ENCODE data around the gene ZNF688.

ZNF688 gene

DNA sequence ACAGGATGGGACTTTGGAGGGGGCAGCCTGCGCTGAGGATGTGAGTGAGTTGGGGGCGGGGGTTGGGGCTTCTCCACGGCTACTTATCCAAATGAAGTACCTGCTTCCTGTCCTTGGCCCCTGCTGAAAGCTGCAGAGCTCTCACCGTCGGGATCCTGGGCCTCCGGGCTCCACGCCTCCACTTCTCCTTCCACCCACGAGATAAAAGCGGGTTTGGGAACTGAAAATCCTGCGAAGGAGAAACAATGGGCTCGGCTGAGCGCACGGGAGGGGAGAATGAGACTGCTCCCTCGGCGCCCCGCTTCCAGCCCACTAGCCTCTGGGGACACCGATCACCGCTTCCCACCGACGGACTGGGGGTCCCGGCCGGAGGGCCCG lies 13.5 kb upstream of the ZNF688 start:
- no peak for DNase-seq

DNA sequence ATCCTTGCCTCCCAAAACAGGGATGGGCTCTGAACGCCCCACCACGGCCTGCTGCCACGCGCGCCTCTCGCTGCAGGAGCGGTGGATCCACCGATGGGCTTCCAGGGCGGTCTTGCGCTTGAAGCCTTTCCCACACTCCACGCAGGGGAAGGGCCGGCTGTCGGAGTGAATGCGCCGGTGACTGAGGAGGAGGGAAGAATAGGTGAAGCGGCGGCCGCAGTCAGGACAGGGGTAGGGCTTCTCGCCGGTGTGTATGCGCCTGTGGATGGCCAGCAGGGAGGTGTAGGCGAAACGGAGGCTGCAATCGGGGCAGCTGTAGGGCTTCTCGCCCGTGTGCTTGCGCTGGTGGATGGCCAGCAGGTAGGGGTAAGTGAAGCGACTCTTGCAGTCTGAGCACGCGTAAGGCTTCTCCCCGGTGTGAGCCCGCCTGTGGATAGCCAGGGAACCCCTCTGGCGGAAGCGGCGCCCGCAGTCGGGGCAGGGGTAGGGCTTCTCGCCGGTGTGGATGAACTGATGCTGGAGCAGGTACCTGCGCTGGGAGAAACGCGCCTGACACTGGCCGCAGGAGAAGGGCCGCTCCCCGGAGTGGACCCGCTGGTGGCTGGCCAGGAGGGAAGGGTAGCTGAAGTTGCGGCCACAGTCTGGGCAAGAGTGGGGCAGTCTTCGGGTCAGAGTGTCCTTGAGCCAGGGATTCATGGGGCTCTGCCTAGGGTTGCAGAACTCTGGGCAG lies 11.3 kb upstream of the ZNF688 start:
- DNase-seq, result no peak

DNA sequence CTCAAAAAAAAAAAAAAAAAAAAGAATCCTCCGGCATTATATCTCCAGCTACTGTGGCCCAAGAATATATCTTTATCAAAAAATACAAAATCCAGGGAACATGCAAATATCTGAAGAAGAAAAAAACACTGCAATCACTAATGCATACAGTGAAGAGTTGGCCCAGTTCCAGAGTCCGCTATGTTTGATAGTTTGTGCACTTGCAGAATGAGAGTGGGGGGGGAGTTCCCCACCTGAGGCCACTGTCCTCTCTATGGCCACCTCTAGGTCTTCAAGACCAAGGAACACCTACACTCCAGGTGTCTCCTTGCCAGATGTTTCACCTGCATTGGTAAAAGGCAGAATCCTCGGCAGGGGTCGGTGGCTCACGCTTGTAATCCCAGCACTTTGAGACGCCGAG lies 9.9 kb upstream of the ZNF688 start:
- DNase-seq, result no peak

DNA sequence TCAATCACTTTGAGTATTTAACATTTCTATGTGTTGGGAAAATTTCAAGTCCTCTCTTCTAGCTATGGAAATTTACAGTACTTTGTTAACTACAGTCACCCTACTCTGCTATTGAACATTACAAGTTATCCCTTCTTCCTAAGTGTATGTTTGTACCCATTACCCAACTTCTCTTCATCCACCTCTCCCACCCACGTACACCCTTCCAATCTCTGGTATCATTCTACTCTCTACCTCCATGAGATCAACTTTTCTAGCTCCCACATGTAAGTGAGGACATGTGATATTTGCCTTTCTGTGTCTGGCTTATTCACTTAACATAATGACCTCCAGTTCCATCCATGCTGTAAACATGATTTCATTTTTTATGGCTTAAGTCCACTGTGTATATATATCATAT lies 3.2 kb upstream of the ZNF688 start:
- DNase-seq, result no peak

DNA sequence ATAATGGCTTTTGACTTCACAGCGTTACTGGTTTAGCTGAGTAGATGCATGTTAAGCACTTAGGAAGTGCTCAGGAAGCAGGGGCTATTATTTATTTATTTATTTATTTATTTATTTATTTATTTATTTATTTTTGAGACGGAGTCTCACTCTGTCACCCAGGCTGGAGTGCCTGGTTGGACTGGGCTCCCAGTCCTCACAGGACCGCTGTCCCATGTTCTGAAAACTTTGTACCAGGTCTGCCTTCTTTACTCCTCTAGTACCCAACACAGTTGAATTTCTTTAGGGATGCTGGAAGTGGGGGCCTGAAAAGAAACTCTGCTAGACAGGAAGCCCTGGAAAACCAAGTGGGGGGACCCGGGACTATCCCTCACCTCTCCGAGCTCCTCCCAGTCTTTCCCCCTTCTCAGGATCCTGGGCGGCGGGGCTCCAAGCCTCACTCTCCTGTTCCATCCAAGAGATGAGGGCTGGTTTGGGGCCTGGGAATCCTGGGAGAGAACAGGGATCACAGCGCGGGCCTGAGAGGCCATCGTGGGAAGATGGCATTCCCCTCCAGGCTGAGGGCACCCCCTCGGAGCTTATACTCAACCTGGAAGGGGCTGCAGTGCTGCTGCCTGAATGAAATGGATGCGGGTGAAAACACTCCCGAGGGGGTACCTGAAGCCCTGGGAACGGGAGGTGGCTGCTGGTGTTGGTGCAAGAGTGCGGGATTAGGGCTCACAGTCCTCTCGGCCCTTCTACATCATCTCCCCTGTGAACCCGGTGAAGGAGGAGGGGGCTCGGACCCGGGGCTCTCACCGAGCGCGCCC lies 674 bp downstream of the ZNF688 start:
- DNase-seq, result no peak

DNA sequence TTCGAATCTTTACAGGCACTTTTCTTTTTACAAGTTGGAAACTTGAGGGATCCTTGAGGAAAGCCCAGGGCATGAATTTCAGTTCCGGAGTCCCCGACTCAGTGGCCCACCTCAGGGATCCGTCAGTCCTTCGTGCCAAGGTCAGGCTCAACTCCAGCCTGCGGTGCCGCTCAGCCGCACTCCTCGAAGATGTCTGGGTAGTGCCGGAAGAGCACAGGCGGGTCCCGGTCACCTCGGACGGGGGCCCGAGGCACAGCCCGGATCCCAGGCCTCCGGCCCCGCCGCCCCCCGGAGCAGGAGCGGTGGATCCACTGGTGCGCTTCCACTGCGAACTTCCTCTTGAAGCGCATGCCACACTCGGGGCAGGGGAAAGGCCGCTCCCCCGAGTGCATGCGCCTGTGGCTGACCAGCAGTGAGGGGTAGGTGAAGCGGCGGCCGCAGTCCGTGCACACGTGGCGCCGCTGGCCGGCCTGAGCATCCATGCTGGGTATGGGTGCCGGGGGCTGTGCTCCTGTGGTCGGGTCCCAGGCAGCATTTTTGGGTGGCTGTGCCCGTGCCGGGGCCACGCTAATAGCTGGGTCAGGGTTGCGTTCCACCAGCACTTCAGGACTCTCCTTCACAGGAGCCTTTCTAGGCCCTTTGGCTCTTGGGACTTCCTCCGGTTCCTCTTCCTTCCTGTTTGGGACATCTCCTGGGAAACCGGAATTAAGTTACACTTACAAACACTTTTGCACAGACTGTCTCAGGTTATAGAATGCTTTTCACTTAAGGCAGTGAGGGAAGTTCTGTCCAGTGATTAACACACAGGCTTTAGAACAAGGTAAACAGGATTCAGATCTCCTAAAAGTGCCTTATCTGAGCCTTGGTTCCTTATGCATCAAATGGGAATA lies 1.5 kb downstream of the ZNF688 start:
- no peak for DNase-seq

DNA sequence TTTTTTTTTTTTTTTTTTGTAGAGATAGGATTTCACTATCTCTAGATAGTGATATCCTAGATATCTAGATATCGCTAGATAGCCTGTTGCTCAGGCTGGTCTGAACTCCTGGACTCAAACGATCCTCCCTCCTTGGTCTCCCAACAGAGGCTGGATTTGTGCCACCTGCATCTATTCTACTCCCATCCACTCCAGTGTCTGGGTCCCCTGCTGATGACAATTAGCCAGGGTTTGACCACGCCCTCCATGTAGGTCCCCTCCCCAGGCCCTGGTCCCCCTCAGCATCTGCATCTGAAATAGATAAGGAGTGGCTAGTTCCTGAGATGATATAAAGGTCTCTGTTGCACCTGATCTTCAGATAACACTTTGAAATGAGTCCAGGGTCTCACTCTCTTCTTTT lies 2.2 kb downstream of the ZNF688 start:
- no peak for DNase-seq

DNA sequence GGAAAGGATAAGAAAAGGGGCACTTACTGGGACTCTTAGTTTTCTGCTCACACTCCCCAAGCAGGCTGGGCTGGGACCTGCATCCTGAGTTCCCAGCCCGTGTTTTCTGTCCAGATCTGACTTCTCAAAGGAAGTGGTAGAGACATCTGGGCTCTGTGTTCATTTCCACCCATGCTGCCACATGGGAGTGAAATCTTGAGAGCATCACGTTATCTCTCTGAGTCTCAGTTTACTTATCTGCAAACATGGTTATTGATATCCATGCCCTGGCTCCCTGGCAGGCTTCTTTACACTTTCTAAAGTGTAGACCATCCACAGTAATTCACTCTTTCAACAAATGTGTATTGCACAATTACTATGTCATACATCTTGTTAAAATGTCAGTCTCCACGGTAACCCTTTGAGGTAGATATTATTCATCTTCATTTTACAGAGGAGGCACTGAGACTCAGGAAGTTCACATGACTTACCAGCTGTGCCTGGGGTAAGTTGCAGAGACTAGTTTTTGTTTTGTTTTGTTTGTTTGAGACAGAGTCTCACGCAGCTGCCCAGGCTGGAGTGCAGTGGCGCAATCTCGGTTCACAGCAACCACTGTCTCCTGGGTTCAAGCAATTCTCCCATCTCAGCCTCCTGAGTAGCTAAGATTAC lies 3.4 kb downstream of the ZNF688 start:
- DNase-seq, result no peak

DNA sequence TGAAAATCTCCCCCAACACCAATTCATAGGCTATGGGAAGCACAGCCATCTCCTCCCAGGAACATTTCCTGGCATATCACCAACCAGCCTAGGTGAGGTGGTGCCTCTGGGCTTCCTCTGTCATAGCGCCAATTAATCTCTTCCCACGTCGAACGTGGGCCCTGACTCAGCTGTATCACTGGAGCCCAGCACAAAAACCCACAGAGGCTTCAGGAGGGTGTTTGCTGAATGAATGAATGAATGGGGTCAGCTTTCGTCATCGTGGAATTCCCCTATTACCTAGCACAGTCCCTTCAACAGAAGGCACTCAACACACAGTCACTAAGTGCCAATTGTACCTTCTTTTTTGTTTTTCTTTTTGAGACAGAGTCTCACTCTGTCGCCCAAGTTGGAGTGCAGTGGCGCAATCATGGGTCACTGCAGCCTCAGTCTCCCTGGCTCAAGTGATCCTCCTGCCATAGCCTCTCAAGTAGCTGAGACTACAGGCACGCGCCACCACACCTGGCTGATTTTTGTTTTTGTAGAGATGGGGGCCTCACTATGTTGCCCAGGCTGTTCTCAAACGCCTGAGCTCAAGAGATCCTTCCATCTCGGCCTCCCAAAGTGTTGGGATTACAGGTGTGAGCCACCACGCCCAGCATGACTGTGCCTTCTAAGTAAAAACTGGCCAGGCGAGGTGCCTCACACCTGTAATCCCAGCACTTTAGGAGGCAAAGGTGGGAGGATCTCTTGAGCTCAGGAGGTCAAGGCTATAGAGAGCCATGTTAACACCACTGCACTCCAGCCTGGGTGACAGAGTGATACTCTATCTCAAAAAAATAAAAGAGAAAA lies 4.1 kb downstream of the ZNF688 start:
- no peak for DNase-seq

DNA sequence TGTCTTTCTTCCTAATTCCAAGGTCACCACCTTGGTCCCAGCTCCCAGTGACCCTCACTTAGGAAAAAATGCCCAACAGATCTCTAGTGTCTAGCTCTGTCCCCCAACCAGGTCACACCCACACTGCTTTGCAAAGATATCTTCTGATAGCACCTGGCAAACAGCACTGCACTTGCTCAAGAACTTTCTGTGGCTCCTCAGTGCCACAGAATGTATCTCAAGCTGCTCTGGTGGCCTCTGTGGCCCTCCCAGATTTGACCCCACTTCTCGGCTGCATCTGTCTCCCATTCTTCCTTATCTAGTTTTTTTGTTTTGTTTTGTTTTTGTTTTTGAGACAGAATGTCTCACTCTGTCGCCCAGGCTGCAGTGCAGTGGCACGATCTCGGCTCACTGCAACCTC lies 5.0 kb downstream of the ZNF688 start:
- DNase-seq, result no peak

DNA sequence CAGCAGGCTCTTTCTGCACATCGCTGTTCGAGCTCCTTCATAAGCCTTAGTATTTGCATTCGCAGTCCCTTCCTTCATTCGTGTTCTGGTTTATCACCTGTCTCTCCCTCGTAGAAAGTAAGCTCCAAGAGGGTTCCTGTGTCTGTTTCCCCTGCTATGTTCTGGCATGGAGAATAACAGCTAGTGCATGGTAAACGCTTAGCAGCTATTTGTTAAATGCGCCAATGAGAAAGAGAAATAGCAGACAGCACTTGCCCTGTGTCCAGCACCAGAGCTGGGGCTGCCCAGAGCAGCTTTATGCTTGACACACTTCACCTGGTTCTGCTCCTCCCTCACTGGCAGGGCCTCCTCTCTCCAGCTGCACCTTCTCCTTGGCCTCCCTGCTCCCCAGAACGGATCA lies 5.5 kb downstream of the ZNF688 start:
- no peak for DNase-seq

DNA sequence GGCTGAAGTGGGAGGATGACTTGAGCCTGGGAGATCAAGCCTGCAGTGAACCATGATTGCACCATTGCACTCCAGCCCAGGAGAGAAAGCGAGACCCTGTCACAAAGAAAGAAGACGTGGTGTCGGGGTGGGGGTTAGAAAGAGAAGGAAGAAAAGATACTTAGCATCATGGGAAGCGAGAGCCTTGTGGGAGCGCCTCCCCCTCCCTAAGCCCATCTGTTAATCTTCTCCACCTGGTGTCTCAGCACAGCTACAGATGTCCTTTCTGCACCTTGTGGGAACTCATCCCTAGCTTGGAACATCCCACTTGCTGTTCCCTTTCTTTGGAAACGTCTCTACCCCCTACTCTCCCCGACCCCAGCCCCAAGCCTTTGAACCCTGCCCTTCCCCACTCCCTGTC lies 6.0 kb downstream of the ZNF688 start:
- no peak for DNase-seq

DNA sequence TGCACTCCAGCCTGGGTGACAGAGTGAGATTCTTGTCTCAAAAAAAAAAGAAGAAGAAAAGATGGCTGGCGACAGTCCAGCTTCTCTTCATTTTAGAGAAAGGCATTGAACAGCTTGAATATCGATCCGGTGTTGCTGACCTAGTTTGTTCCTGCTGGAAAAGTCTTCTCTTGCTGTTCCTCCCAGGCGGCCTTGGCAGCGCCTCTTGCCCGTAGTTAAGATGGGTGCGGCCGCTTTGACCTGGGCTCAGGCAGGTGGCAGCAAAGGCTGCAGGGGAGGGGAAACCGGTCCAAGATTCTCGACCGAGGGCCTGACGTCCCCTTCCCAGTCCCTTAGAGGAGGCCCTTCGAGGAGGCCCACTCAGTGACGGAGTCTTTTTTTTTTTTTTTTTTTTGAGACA lies 9.5 kb downstream of the ZNF688 start:
- DNase-seq, result no peak

DNA sequence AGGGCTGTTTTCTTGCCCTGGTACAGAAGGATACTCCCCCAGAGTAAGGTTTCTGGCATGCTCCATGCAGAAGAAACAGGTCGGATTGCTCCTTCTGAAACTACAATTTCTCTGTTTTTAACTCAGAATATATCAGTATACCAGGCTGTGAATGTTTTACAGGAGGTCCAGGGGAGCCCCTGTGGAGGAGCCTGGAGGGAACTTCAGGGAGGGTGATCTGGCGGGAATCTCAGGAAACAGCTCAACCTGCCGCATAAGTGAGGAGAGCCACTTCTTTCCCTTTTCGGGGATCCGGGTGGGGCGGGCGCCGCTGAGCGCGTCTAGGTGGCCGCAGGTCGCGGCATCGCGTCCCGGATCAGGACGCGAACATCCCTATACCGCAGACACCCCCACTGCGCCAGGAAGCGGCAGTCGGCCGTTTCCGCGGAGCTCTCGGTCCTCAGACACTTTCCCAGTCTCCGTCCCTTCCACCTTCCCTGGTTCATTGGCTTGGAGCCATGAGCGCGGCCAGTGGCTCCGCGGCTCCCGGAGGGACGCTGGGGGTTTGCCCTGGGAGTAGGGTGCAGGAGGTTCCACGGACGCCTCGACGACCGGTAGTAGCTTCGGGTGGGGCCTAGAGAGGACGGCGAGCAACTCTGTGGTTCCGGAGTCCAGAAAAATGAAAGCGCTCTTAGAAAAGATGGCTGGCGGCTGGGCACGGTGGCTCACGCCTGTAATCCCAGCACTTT lies 10.3 kb downstream of the ZNF688 start:
- no peak for DNase-seq

DNA sequence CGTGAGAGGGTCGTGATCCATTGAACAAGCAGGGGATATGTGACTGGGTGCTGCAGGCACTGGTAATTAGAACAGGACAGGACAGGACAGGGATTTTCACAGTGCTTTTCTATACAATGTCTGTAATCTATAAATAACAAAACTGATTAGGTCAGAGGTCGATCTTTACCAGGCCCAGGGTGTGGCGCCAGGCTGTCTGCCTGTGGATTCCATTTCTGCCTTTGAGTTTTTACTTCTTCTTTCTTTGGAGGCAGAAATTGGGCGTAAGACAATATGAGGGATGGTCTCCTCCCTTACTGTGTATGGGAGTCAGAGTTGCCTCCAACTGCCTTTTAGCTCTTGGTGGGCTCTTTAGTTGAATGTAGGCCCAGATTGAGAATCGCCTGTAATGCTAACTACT lies 11.8 kb downstream of the ZNF688 start:
- DNase-seq, result no peak

DNA sequence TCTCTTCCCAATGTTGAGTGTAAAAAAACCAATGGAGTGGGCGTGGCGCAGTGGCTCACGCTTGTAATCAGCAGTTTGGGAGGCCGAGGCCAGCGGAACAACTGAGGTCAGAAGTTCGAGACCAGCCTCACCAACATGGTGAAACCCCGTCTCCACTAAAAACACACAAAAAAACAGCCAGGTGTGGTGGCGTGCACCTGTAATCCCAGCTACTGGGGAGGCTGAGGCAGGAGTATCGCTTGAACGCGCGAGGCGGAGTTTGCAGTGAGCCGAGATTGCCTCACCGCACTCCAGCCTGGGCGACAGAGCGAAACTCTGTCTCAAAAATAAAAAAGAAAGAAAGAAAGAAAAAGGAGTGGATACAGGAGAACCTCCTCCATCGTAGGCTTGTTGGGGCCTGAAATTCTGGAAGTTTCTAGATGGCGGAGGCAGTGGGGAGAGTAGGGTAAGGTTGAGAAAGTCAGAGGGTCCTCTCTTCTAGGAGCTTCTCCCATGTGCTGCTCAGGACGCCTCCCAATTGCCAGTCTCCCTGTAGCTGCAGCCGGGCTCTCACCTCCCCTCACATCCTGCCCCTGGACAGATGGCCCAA lies 12.6 kb downstream of the ZNF688 start:
- no peak for DNase-seq

DNA sequence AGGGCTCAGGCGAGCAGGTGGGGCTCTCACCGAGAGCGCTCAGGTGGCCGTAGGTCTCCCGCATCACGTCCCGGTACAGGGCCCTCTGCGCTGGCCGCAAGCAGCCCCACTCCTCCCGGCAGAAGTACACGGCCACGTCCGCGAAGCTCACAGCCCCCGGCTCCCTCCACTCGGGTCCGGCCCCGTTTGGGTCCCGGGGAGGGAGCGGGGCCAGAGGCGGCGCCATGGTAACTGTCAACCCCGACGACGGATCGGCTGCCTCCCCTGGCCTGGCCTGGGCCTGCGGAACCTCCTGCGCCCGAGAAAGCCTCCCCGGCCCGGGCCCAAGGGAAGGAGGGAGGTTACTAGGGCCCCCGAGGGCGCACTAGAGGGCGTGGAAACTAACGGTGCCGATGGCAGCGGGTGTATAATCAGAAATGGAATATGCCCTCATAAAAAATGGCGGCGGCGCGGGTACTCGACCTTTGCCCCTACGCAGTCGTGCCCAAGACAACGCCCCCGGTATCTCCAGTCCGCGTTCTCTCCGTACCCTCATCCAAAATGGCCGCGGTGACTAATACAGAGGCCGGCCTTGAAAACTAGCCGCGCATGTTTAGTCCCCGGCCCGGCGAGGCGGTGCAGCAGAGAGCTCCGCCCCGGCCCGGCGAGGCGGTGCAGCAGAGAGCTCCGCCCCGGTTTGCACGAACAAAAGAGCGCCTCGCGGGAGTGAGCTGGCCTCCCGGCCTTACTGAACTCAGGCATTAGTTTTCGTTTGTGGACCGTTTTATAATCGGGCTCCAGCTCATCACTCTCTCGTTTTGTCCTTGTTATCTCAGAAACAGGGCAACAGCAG lies 13.3 kb downstream of the ZNF688 start, which contains the start of gene ZNF764:
Gene ZNF764, minus strand, starts transcription at position 418 of the 832 bp plus-strand sequence. Its CDS starts 192 bp downstream, at position 226.
- peak; percentile 94 for DNase-seq

DNA sequence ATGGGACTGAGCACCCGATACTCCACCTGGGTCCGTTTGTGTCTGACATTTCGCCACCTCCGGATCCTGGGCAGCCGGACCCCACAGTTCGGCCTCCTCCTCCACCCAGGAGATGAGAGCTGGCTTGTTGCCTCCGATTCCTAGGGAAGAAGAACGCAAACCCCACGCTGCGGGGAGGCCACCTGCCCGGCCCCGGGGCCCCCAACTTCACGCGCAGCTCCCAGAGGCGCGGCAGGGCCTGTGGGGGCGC lies 13.9 kb downstream of the ZNF688 start:
- no peak for DNase-seq

DNA sequence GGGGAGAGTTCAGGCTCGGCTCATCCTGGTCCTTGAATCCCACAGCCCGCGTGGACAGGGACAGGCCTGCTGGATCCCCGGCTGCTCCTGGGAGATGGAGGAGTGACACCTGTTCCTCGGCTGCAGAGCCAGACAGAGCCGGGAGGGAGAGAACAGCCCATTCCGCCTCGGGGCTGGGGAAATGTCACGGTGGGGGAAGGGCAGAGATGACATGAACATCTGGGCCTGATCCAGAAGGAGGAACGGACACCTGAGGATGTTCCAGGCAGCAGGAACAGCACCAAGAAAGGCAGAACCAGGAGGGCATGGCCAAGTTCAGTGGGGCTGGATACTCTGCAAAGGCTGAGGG lies 15.4 kb downstream of the ZNF688 start:
- DNase-seq, result no peak

Data from GOT3 (cell line).